Left lung (tissue), 10 donors: Measurements from ENCODE around the gene HGS. TPM values are rescaled to one million over a fixed set of nuclear protein-coding genes. Genes with fewer than 3 reads are reported as not detected.

Experiments used
- ATAC-seq: fragments of 200-7000 bp; cut with Tn5 transposase; one replicate; pipeline ENCODE4 v1.9.1; 2020; ENCODE audit warnings: moderate library complexity
- DNase-seq, 4 donors: peaks; one replicate each; pipeline ENCODE4 v3.0.0-alpha.2; 2013 to 2020
- H3K27ac ChIP-seq, 2 donors: fragments of 200-600 bp; sonication (generic) in 1 of 2; one replicate each; pipeline versions ENCODE4 v1.5.0 to v1.8.0; 2020 to 2021
- H3K27me3 ChIP-seq, 2 donors: fragments of 200-600 bp; sonication (generic) in 1 of 2; one replicate each; pipeline versions ENCODE4 v1.5.0 to v1.8.0; 2020 to 2021
- H3K36me3 ChIP-seq, 2 donors: fragments of 200-600 bp; sonication (generic) in 1 of 2; one replicate each; pipeline versions ENCODE4 v1.5.0 to v1.8.0; 2020 to 2021
- H3K4me1 ChIP-seq, 2 donors: fragments of 200-600 bp; one replicate each; pipeline ENCODE4 v1.8.0; 2021
- H3K4me3 ChIP-seq, 2 donors: fragments of 200-600 bp; sonication (generic) in 1 of 2; one replicate each; pipeline versions ENCODE4 v1.5.0 to v1.8.0; 2020 to 2021; ENCODE audit warnings: mild to moderate bottlenecking in 1 of 2
- H3K9me3 ChIP-seq, 2 donors: fragments of 200-600 bp; sonication (generic) in 1 of 2; one replicate each; pipeline versions ENCODE4 v1.5.0 to v1.8.0; 2020 to 2021
- intact Hi-C, 2 donors: fragments of 100-400 bp; cut with DNase I; formaldehyde crosslinking; loops; one replicate each; pipeline versions ENCODE4 v1.11.2 to v1.14.2; 2022
- polyA plus RNA-seq, 6 donors: library from polyadenylated mRNA; unstranded; fragments of 120-200 nt; gene quantifications; one replicate each; pipeline ENCODE4 v1.2.1, GENCODE V29; 2013; ENCODE audit not compliant: insufficient read length in 6 of 6
- total RNA-seq, 2 donors: library from RNA; stranded (reverse); fragmentation: NEBNext Ultra II Directional; extraction: Animal tissue kit (Norgen Biotek cat#: 25700); gene quantifications; one replicate each; pipeline ENCODE4 v1.2.1, GENCODE V29; 2021
- TF ChIP-seq, protein P1 (sequence below), 2 donors: fragments of 200-600 bp; sonication (generic) in 1 of 2; IDR thresholded peaks; one replicate each; pipeline versions ENCODE4 v1.5.0 to v1.8.0; 2021; ENCODE audit warnings: antibody characterized with exemption in 2 of 2
- donor health status: DM: no; HTN: yes; CAD: no.
- donor health status: DM: no; HTN: no; CAD: no.

The HGS gene
- total and polyA plus RNA-seq, 8 donors = 72.9 to 123 (median 88.2) TPM

DNA sequence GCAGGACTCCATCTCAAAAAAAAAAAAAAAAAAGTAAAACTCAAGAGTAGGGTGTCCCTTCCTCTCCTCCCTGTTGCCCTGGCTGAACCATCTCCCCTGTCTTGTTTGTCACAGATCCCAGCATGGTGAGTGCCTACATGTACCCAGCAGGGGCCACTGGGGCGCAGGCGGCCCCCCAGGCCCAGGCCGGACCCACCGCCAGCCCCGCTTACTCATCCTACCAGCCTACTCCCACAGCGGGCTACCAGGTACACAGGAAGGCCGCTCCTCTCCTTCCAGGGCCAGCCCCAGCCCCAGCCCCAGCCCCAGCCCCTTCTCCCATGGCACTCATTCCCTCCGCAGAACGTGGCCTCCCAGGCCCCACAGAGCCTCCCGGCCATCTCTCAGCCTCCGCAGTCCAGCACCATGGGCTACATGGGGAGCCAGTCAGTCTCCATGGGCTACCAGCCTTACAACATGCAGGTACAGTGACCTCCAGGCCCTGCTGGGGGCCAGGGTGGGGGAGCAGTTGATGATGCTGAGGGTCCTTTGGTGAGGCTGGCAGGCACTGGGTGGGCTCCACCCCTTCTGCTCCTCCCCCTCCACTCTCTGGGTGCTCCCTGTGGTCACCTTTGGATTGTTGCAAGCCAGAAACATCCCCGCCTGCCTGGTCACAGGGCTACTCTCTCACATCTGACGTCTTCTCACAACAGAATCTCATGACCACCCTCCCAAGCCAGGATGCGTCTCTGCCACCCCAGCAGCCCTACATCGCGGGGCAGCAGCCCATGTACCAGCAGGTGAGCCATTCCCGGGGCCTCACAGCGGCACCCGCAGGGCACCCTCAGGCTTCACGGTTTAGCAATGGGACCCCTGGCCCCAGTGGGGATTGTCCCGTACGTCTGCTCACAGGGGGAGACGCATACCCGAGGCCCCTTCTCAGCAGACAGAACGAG, 16.8 kb downstream of the HGS start:
- no peak overlapping the region for H3K27ac ChIP-seq
- TF ChIP-seq, protein P1, sequence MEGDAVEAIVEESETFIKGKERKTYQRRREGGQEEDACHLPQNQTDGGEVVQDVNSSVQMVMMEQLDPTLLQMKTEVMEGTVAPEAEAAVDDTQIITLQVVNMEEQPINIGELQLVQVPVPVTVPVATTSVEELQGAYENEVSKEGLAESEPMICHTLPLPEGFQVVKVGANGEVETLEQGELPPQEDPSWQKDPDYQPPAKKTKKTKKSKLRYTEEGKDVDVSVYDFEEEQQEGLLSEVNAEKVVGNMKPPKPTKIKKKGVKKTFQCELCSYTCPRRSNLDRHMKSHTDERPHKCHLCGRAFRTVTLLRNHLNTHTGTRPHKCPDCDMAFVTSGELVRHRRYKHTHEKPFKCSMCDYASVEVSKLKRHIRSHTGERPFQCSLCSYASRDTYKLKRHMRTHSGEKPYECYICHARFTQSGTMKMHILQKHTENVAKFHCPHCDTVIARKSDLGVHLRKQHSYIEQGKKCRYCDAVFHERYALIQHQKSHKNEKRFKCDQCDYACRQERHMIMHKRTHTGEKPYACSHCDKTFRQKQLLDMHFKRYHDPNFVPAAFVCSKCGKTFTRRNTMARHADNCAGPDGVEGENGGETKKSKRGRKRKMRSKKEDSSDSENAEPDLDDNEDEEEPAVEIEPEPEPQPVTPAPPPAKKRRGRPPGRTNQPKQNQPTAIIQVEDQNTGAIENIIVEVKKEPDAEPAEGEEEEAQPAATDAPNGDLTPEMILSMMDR (IDR thresholded peaks at IDR 0.05) = no peak
- H3K4me1 ChIP-seq = peaks cover 12 to 36% of the 10 kb centered on the region in 2 donors
- H3K9me3 ChIP-seq = no peaks in the 10 kb centered on the region
- H3K27me3 ChIP-seq = no peaks in the 10 kb centered on the region
- intact Hi-C loops = no loop called here
- no peak for DNase-seq
- H3K4me3 ChIP-seq = no peak overlapping the region
- peaks cover 0 to 67% of the 10 kb centered on the region in 2 donors for H3K36me3 ChIP-seq
- ATAC-seq = no peak

DNA sequence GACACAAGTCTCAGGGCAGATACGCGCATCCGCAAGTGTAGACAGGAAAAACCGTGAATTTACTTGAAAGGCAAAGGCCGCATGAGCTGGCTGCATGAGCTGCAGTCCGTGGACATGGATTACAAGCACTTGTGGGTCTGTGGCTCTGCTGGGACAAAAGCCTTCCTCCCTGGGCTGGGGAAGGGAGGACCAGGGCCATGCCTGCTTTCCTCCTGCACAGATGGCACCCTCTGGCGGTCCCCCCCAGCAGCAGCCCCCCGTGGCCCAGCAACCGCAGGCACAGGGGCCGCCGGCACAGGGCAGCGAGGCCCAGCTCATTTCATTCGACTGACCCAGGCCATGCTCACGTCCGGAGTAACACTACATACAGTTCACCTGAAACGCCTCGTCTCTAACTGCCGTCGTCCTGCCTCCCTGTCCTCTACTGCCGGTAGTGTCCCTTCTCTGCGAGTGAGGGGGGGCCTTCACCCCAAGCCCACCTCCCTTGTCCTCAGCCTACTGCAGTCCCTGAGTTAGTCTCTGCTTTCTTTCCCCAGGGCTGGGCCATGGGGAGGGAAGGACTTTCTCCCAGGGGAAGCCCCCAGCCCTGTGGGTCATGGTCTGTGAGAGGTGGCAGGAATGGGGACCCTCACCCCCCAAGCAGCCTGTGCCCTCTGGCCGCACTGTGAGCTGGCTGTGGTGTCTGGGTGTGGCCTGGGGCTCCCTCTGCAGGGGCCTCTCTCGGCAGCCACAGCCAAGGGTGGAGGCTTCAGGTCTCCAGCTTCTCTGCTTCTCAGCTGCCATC, 17.7 kb downstream of the HGS start:
- Histone ChIP-seq H3K4me1 (peaks cover 12 to 36% of the 10 kb centered on the region in 2 donors), H3K4me3 (peak overlapping the region; percentile 91 to 97), H3K27me3 (no peaks in the 10 kb centered on the region), H3K27ac (no peak overlapping the region), H3K36me3 (peaks cover 0 to 67% of the 10 kb centered on the region in 2 donors), H3K9me3 (no peaks in the 10 kb centered on the region)
- intact Hi-C loops = no loop called here
- DNase-seq = no peak
- TF ChIP-seq, protein P1 (IDR thresholded peaks at IDR 0.05) = no peak
- ATAC-seq = no peak

GRCh38 chr17:81702934-81703746, 19.3 kb downstream of the HGS start, which contains the start of gene MRPL12:
TSS of gene MRPL12 (plus strand) at chr17:81703367. CDS start at chr17:81703502, 135 bp downstream.
- TF ChIP-seq, protein P1 (IDR thresholded peaks at IDR 0.05) = peak; percentile 12 to 50
- Histone ChIP-seq H3K4me1 (peaks cover 12 to 36% of the 10 kb centered on the region in 2 donors), H3K4me3 (peak within 1 kb of the TSS; percentile 91 to 97), H3K27ac (peak within 1 kb of the TSS; percentile 86 to 94), H3K9me3 (no peaks in the 10 kb centered on the region), H3K27me3 (no peaks in the 10 kb centered on the region), H3K36me3 (peaks cover 0 to 67% of the 10 kb centered on the region in 2 donors)
- peak; percentile 85 to 98 (median 95) for DNase-seq
- intact Hi-C loops = no loop called here
- ATAC-seq = peak; percentile 96

- TF ChIP-seq, protein P1 (IDR thresholded peaks at IDR 0.05) = no peak
- ATAC-seq (no peak), DNase-seq (no peak)
- intact Hi-C loops = no loop called here
- Histone ChIP-seq H3K4me3 (peak overlapping the region; percentile 91 to 97), H3K27me3 (no peaks in the 10 kb centered on the region), H3K36me3 (peaks cover 0 to 66% of the 10 kb centered on the region in 2 donors), H3K27ac (peak overlapping the region; percentile 86 to 94), H3K9me3 (no peaks in the 10 kb centered on the region), H3K4me1 (peaks cover 12 to 36% of the 10 kb centered on the region in 2 donors)
Measured at GRCh38 chr17:81703747-81704654, 20.2 kb downstream of the HGS start.
